GM20000 (cell line): ENCODE measurements around the gene ALOX5AP.

Experiments
- DNase-seq: peaks from one replicate; pipeline ENCODE4 v3.0.0; 2012; ENCODE audit warnings: low spot score
- TF ChIP-seq, protein P1 (sequence below): IDR thresholded peaks from 2 replicates; pipeline ENCODE4 v1.5.1; 2012; ENCODE audit warnings: mild to moderate bottlenecking, control low read depth; ENCODE audit errors: extremely low read depth, missing control alignments

Gene ALOX5AP

DNA sequence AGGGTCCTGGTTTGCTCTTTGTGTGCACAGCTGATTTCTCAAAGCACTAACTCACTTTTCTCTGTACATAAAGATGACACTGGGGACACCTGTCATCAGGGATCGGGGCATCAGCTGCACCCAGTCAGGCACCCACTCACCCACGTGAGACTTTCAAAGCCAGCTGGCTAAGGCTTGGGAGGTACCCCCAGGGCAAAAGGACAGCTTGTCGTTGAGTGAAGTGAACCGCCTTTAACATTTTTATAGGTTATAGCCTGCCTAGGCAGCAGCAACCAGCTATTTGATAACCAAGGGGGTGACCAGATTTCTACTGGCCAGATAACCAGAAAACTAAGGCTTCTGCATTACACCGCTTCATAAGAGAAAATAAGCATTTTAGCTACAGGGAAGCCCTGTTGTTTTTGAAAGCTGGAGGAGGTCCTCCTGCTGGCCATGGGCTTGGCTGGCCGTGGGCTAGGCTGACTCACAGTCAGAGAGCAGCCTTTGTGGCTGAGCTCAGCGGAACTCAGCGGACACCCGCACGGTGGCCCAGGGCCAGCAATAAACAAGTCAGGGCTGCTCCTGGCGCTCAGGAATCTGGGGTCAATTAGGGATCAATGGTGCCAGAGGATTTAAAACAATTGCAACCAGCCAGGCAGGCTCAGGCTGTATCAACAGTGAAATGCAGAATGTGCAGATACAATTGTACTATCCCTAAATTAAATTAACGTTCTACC lies 57.1 kb downstream of the ALOX5AP start:
- no peak for DNase-seq
- TF ChIP-seq, protein P1, sequence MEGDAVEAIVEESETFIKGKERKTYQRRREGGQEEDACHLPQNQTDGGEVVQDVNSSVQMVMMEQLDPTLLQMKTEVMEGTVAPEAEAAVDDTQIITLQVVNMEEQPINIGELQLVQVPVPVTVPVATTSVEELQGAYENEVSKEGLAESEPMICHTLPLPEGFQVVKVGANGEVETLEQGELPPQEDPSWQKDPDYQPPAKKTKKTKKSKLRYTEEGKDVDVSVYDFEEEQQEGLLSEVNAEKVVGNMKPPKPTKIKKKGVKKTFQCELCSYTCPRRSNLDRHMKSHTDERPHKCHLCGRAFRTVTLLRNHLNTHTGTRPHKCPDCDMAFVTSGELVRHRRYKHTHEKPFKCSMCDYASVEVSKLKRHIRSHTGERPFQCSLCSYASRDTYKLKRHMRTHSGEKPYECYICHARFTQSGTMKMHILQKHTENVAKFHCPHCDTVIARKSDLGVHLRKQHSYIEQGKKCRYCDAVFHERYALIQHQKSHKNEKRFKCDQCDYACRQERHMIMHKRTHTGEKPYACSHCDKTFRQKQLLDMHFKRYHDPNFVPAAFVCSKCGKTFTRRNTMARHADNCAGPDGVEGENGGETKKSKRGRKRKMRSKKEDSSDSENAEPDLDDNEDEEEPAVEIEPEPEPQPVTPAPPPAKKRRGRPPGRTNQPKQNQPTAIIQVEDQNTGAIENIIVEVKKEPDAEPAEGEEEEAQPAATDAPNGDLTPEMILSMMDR = no peak

DNA sequence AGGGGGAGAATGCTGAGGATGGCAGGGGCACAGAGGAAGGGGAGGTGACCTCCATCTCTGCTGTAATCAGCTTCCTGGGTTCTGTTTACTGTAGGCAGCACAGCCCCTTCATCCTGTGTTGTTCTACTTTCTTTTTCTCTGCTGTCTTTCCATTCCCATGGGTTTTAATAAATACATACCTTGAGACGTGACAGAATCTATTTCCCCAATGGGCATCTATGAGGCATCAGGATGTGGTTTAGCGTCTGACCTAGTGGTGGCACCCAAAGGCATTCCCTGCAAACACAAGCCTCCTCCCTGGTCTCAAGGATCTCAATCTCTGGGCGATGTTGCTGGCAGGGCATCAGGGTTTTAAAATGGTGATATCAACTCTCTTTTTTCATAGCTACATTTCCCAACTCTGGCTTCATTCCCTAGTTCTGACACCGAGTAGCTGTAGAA lies 60.8 kb downstream of the ALOX5AP start:
- TF ChIP-seq, protein P1 = no peak
- peak; percentile 25 for DNase-seq

DNA sequence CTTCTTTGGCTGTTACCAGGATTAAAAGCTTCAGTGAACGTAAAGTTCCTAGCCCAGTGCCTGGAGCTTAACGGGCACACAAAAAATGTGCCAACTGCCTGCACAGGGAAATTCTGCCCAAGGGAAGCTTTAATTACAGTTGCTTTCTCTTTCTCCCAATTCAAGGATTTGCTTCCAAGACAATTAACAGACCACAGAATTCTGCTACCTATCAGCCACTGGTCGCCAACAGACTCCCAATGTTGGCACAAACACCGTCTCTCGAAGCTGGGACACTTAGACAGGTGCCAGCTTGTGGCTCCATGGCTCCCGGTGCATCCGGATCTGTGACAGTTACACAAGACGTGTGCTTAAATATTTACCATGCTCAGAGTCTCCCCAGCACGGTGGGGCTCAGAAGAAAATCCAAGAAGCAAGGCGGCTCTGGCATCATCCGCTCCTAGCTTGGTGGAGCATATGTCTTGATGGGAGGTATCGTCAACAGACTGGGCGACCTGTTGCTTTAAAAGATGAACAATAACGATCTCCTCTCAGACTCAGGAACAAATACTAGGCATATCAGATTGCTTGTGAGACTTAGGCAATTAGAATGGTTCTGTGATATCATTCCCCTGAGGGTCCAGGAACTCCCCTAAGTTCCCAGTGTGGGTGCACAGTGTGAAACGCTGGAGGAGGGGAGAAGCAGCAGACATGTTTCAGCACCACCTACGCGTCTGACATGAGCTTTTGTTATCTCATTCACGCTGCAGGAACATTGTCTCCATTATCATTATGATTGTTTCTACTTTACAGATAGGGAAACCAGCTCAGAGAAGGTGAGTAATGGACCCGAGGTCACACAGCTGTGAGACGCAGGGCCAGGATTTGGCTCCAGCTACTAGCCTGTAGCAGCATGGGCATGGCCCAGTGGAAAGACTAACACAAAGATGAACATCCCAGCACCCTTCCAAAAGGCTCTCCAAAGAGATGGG lies 61.6 kb downstream of the ALOX5AP start:
- peak; percentile 60 for DNase-seq
- TF ChIP-seq, protein P1 = no peak

DNA sequence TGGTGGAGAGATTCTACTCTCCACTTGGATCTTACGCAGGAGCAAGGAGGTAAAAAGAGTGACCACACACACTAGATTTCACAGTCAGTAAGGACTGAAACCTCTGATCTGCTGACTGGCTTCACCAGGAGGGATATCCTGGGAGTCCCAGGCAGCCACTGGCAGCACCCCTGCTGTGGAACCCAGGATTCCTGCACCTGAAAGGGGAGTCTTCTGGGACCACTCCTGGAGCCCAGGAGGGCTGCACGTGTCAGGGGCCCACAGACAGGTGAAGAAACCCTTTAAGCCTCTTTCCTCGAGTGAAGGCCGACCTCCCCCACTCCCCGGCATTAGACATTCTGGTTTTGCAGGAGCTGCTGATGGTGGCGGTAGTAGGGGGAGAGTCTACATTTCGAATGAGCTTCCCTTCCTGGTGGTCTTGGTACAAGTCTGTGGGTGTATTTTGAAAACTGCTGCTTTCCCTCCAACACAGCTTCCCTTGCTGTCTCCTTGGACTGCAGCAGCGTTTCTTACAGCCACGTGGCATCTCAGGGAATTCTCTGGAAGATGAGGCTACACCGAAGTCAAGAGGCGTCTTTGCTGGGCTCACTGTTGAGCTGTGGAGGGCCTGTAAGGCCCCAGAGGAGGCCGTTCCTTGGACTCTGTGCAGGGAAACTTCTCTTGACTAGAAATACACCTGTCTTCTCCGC lies 62.6 kb downstream of the ALOX5AP start:
- TF ChIP-seq, protein P1 = no peak
- DNase-seq = no peak

DNA sequence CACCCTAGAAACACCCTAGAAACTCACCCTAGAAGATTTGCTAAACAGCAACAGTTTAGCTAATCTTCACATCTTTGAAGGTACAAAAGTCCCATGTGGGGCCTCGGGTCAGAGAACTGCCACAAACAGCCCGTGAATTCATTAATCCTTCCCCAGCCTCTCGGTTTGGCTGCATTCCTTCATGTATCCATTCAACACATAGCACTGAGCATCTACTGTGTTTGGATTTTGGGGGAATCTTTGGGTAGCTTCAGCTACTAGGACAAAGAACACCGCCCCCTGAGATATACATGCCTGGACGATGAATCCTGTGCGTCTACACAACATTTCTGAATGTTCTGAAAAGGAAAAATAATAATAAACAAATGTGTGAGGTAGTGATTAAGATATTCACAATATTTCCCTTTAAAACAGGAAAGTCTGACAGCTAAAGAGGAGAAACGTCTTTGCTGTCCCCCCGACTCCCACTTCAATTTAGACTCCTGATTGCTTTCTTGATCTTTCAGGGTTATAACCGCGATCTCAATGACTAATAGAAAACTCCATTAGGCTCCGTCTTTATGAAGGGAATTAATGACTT lies 63.5 kb downstream of the ALOX5AP start:
- no peak for DNase-seq

DNA sequence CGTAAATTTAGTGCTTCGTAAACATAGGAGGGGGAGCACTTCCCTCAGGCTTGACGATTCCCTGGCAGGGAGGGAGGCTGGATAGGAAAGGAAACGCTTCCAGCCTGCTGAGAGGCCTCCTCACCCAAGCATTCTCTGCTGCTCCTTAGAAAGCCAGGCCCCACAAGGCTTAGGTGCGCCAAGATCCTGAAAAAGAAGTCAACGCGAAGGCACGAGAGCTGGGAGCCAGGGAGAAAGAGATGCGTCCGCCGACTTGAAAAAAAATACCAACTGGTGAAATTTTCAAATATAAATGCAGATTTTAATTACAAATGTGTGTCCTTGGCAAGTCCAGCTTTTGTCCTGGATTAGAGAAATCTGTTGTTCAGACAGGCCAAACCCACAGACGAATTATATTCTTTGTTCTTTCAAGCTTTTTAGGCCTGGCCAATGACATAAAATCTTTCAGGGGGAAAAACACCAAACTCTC lies 64.0 kb downstream of the ALOX5AP start:
- DNase-seq = no peak
- TF ChIP-seq, protein P1 = no peak

More for the DNA sequence above, 63.5 kb downstream of the ALOX5AP start:
- TF ChIP-seq, protein P1 = no peak
